Vagina (tissue), 2 donors: ENCODE data around the gene ROPN1L. TPM values are rescaled to one million over a fixed set of nuclear protein-coding genes. Genes with fewer than 3 reads are reported as not detected.

ENCODE experiments used
- DNase-seq, 2 donors: peaks; one replicate each; pipeline ENCODE4 v3.0.0-alpha.2; 2017; ENCODE audit errors: extremely low spot score in 2 of 2
- H3K27ac ChIP-seq: fragments of 200-600 bp; sonication (generic); one replicate; pipeline ENCODE4 v1.5.1; 2019
- H3K27me3 ChIP-seq: fragments of 200-600 bp; sonication (generic); one replicate; pipeline ENCODE4 v1.5.1; 2019
- H3K36me3 ChIP-seq, 2 donors: fragments of 200-600 bp; sonication (generic); one replicate each; pipeline ENCODE4 v1.5.1; 2017 to 2019
- H3K4me1 ChIP-seq: fragments of 200-600 bp; sonication (generic); one replicate; pipeline ENCODE4 v1.5.1; 2019
- H3K4me3 ChIP-seq, 2 donors: fragments of 200-600 bp; sonication (generic); 1 replicate in 1 of 2; 2 replicates in 1 of 2; pipeline ENCODE4 v1.5.1; 2016 to 2019
- H3K9me3 ChIP-seq: fragments of 200-600 bp; sonication (generic); one replicate; pipeline ENCODE4 v1.5.1; 2019
- POLR2A ChIP-seq, 2 donors: fragments of 450-650 bp; IDR thresholded peaks; one replicate each; pipeline ENCODE4 v1.6.1; 2017; ENCODE audit warnings: antibody characterized with exemption in 2 of 2, mild to moderate bottlenecking in 2 of 2, moderate library complexity in 2 of 2
- POLR2AphosphoS5 ChIP-seq, 2 donors: sonication (generic); formaldehyde crosslinking; IDR thresholded peaks; one replicate each; pipeline ENCODE4 v1.9.0; 2017; ENCODE audit warnings: antibody characterized with exemption in 2 of 2, mild to moderate bottlenecking in 2 of 2, low read depth in 1 of 2; ENCODE audit not compliant: insufficient read depth in 1 of 2
- intact Hi-C: fragments of 100-400 bp; cut with DNase I; formaldehyde crosslinking; loops from one replicate; pipeline ENCODE4 v1.15.1; 2023
- total RNA-seq: library from RNA; depleted of rRNA; stranded (reverse); fragments of >200 nt; gene quantifications from one replicate; pipeline ENCODE4 v1.2.3, GENCODE V29; 2016
- TF ChIP-seq, protein P1 (sequence below), 3 experiments: fragments of 450-650 bp in 2 of 3; fragments of 200-600 bp in 1 of 3; sonication (generic) in 1 of 3; IDR thresholded peaks; one replicate each; pipeline ENCODE4 v1.5.1; 2017 to 2019; ENCODE audit warnings: antibody characterized with exemption in 3 of 3, mild to moderate bottlenecking in 2 of 3, moderate library complexity in 2 of 3

The ROPN1L gene
- total RNA-seq, 1 donor from 2014 or later, result 4.2 TPM

- no peak overlapping the region for H3K27ac ChIP-seq
- H3K4me3 ChIP-seq, result no peak overlapping the region
- H3K36me3 ChIP-seq, result no peaks in the 10 kb centered on the region
- peaks cover 11% of the 10 kb centered on the region for H3K4me1 ChIP-seq
- H3K9me3 ChIP-seq, result no peaks in the 10 kb centered on the region
- TF ChIP-seq, protein P1, sequence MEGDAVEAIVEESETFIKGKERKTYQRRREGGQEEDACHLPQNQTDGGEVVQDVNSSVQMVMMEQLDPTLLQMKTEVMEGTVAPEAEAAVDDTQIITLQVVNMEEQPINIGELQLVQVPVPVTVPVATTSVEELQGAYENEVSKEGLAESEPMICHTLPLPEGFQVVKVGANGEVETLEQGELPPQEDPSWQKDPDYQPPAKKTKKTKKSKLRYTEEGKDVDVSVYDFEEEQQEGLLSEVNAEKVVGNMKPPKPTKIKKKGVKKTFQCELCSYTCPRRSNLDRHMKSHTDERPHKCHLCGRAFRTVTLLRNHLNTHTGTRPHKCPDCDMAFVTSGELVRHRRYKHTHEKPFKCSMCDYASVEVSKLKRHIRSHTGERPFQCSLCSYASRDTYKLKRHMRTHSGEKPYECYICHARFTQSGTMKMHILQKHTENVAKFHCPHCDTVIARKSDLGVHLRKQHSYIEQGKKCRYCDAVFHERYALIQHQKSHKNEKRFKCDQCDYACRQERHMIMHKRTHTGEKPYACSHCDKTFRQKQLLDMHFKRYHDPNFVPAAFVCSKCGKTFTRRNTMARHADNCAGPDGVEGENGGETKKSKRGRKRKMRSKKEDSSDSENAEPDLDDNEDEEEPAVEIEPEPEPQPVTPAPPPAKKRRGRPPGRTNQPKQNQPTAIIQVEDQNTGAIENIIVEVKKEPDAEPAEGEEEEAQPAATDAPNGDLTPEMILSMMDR (IDR thresholded peaks at IDR 0.05), result peak in 2 of 3 experiments; percentile 46 to 69
- no peak for TF ChIP-seq POLR2AphosphoS5 (IDR thresholded peaks at IDR 0.05; ENCODE audit: insufficient read depth in 1 of 2, low read depth in 1 of 2)
- intact Hi-C loops, result loop anchor here (10.0 kb wide), 1 partner anchor 112 kb away; the partner anchor contains the start of gene ANKRD33B
- no peak for DNase-seq
- no peaks in the 10 kb centered on the region for H3K27me3 ChIP-seq
Observed at GRCh38 chr5:10452768-10453331, 11.2 kb downstream of the ROPN1L start.

GRCh38 chr5:10453545-10453944, 11.9 kb downstream of the ROPN1L start:
- Histone ChIP-seq H3K27ac (peak overlapping the region; percentile 50), H3K36me3 (no peaks in the 10 kb centered on the region), H3K9me3 (no peaks in the 10 kb centered on the region), H3K4me1 (peaks cover 11% of the 10 kb centered on the region), H3K27me3 (no peaks in the 10 kb centered on the region), H3K4me3 (no peak overlapping the region)
- intact Hi-C loops, result loop anchor here (10.0 kb wide), 1 partner anchor 111 kb away; the partner anchor contains the start of gene ANKRD33B
- no peak for TF ChIP-seq POLR2AphosphoS5 (IDR thresholded peaks at IDR 0.05; ENCODE audit: insufficient read depth in 1 of 2, low read depth in 1 of 2)
- TF ChIP-seq, protein P1 (IDR thresholded peaks at IDR 0.05), result no peak
- no peak for TF ChIP-seq POLR2A (IDR thresholded peaks at IDR 0.05)
- DNase-seq, result no peak

GRCh38 chr5:10454591-10455276, 13.1 kb downstream of the ROPN1L start:
- TF ChIP-seq POLR2AphosphoS5 (IDR thresholded peaks at IDR 0.05; ENCODE audit: insufficient read depth in 1 of 2, low read depth in 1 of 2), result no peak
- TF ChIP-seq POLR2A (IDR thresholded peaks at IDR 0.05), result no peak
- TF ChIP-seq, protein P1 (IDR thresholded peaks at IDR 0.05), result no peak
- Histone ChIP-seq H3K4me3 (no peak overlapping the region), H3K27me3 (no peaks in the 10 kb centered on the region), H3K9me3 (no peaks in the 10 kb centered on the region), H3K4me1 (peaks cover 11% of the 10 kb centered on the region), H3K36me3 (no peaks in the 10 kb centered on the region), H3K27ac (peak overlapping the region; percentile 71)
- intact Hi-C loops, result loop anchor here (5.0 to 10.0 kb wide), 2 partner anchors 110 to 173 kb away; partner anchors contain the start of gene ANKRD33B
- no peak for DNase-seq

- Histone ChIP-seq H3K27me3 (no peaks in the 10 kb centered on the region), H3K4me3 (no peak overlapping the region), H3K4me1 (peaks cover 11% of the 10 kb centered on the region), H3K9me3 (no peaks in the 10 kb centered on the region), H3K36me3 (no peaks in the 10 kb centered on the region), H3K27ac (peak overlapping the region; percentile 71)
- TF ChIP-seq POLR2A (IDR thresholded peaks at IDR 0.05), result no peak
- TF ChIP-seq POLR2AphosphoS5 (IDR thresholded peaks at IDR 0.05; ENCODE audit: insufficient read depth in 1 of 2, low read depth in 1 of 2), result no peak
- intact Hi-C loops, result loop anchor here (5.0 to 10.0 kb wide), 2 partner anchors 110 to 172 kb away; partner anchors contain the start of gene ANKRD33B
- no peak for DNase-seq
Observed at GRCh38 chr5:10455277-10455670, 13.6 kb downstream of the ROPN1L start.

DNA sequence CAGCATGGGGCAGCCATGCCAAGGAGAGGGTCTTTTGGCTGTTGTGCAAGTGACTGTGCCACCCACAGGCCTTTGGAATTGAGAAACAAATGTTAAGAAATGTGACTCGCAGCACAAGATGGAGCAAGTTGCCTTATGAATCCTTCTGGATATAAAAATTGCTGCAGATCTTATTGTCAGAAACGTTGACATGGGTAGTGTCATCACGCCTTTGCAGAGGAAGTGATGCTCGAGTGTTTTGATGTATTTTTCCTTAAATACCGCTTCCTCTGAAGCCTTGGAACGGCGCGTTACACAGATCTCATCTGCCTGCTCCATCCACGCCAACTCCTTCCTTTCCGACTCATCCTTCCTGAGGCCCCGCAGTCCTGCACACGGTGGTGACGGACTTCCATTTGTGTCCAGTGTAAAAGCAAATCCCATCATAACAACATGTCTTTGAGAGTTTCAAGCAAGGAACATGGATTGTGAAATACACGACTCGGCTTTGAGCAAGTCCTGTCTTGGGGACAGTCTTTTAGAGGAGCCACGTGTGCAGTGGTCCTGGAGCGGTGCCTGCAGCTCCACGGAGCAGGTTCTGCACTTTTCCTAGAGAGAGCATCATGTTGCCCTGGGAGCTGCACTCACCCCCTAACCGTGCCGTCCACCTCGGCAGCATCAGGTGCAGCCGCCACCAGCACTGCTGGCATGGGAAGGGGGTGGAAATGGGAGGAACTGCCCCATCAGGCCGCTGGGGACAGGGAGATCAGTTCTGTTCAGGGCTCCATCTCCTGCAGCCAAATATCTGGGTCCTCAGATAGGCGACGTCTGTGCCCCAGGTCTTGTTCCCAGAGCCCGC, 15.1 kb downstream of the ROPN1L start:
- H3K27me3 ChIP-seq, result no peaks in the 10 kb centered on the region
- peaks cover 11% of the 10 kb centered on the region for H3K4me1 ChIP-seq
- no peaks in the 10 kb centered on the region for H3K36me3 ChIP-seq
- no peak overlapping the region for H3K4me3 ChIP-seq
- TF ChIP-seq, protein P1 (IDR thresholded peaks at IDR 0.05), result no peak
- no peak for TF ChIP-seq POLR2A (IDR thresholded peaks at IDR 0.05)
- TF ChIP-seq POLR2AphosphoS5 (IDR thresholded peaks at IDR 0.05; ENCODE audit: insufficient read depth in 1 of 2, low read depth in 1 of 2), result no peak
- intact Hi-C loops, result loop anchor here (5.0 to 10.0 kb wide), 2 partner anchors 108 to 170 kb away; partner anchors contain the start of gene ANKRD33B
- no peaks in the 10 kb centered on the region for H3K9me3 ChIP-seq
- DNase-seq, result no peak
- no peak overlapping the region for H3K27ac ChIP-seq
